ENCODE measurements around the gene SCD. TPM values are rescaled to one million over a fixed set of nuclear protein-coding genes. Genes with fewer than 3 reads are reported as not detected.

The SCD gene
- total and polyA plus RNA-seq, 2 experiments from 2014 or later, result 19.5 TPM

DNA sequence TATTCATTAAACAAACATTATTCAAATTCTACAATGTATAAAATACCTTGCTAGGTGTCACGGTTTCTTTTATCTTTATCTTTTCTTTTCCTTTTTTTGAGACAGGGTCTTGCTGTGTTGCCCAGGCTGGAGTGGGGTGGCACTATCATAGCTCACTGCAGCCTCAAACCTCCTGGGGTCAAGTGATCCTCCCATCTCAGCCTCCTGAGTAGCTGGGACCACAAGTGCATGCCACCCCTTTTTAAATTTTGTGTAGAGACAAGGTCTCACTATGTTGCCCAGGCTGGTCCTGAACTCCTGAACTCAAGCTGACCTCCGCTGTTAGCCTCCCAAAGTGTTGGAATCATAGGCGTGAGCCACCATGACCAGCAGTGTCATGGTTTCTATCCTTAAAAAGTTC lies 42.6 kb upstream of the SCD start:
- Histone ChIP-seq H3K9me3 (ENCODE audit: low read depth) (no peaks in the 10 kb centered on the region), H3K9ac (no peak overlapping the region), H3K27me3 (replicated peaks; ENCODE audit: insufficient read depth) (peaks cover 19% of the 10 kb centered on the region; the same call in 1 of the 2 replicates), H3F3A (ENCODE audit: insufficient read depth) (no peaks in the 10 kb centered on the region; the same call in 1 of the 2 replicates), H3K4me1 (ENCODE audit: insufficient read depth) (peaks cover 10% of the 10 kb centered on the region; the same call in 1 of the 2 replicates), H3K4me3 (no peak overlapping the region), H2AFZ (no peak overlapping the region), H3K4me2 (ENCODE audit: unreplicated experiment) (no peak overlapping the region), H4K20me1 (ENCODE audit: insufficient read depth) (no peaks in the 10 kb centered on the region), H3K9me2 (ENCODE audit: insufficient read depth) (no peaks in the 10 kb centered on the region), H3K27ac (no peak overlapping the region), H3K79me2 (ENCODE audit: insufficient read depth) (no peaks in the 10 kb centered on the region), H3K36me3 (ENCODE audit: low read depth) (no peaks in the 10 kb centered on the region)
- no peak for TF ChIP-seq EZH2 (IDR thresholded peaks at IDR 0.05; ENCODE audit: insufficient read depth, poor library complexity, severe bottlenecking)
- no peak for TF ChIP-seq EZH2phosphoT487 (IDR thresholded peaks at IDR 0.05; ENCODE audit: insufficient read depth, low read depth)
- no peak for DNase-seq
- 77 to 81% methylated on average over 3 of the region's 3 CpGs for WGBS, 2 experiments (ENCODE audit: low coverage in 1 of 2, low lambda C conversion rate in 2 of 2, missing lambda C conversion rate in 2 of 2)
- in situ Hi-C loops (cut with MboI), result no loop called here

- no peak overlapping the region for H3K9ac ChIP-seq
- no peak for TF ChIP-seq EZH2phosphoT487 (IDR thresholded peaks at IDR 0.05; ENCODE audit: insufficient read depth, low read depth)
- no peak for TF ChIP-seq EZH2 (IDR thresholded peaks at IDR 0.05; ENCODE audit: insufficient read depth, poor library complexity, severe bottlenecking)
- WGBS, 2 experiments (ENCODE audit: low coverage in 1 of 2, low lambda C conversion rate in 2 of 2, missing lambda C conversion rate in 2 of 2), result 81 to 82% methylated on average over 5 of the region's 5 CpGs
- no peaks in the 10 kb centered on the region for H3K79me2 ChIP-seq (ENCODE audit: insufficient read depth)
- H3K9me2 ChIP-seq (ENCODE audit: insufficient read depth), result no peaks in the 10 kb centered on the region
- H2AFZ ChIP-seq, result no peak overlapping the region
- in situ Hi-C loops (cut with MboI), result no loop called here
- H3K4me1 ChIP-seq (ENCODE audit: insufficient read depth), result peaks cover 10% of the 10 kb centered on the region; the same call in 1 of the 2 replicates
- DNase-seq, result no peak
- H3K4me2 ChIP-seq (ENCODE audit: unreplicated experiment), result no peak overlapping the region
- H4K20me1 ChIP-seq (ENCODE audit: insufficient read depth), result no peaks in the 10 kb centered on the region
- no peak overlapping the region for H3K4me3 ChIP-seq
- no peak overlapping the region for H3K27ac ChIP-seq
- H3K27me3 ChIP-seq (replicated peaks; ENCODE audit: insufficient read depth), result peaks cover 20% of the 10 kb centered on the region; the same call in 1 of the 2 replicates
- H3F3A ChIP-seq (ENCODE audit: insufficient read depth), result no peaks in the 10 kb centered on the region; the same call in 1 of the 2 replicates
- H3K9me3 ChIP-seq (ENCODE audit: low read depth), result no peaks in the 10 kb centered on the region
- H3K36me3 ChIP-seq (ENCODE audit: low read depth), result no peaks in the 10 kb centered on the region
Measured at GRCh38 chr10:100306861-100307260, 40.2 kb upstream of the SCD start.

GRCh38 chr10:100307684-100308083 lies 39.3 kb upstream of the SCD start:
- Histone ChIP-seq H3K9me3 (ENCODE audit: low read depth) (no peaks in the 10 kb centered on the region), H3K4me2 (ENCODE audit: unreplicated experiment) (no peak overlapping the region), H3F3A (ENCODE audit: insufficient read depth) (no peaks in the 10 kb centered on the region; the same call in 1 of the 2 replicates), H3K79me2 (ENCODE audit: insufficient read depth) (no peaks in the 10 kb centered on the region), H3K9ac (no peak overlapping the region), H3K4me1 (ENCODE audit: insufficient read depth) (peaks cover 10% of the 10 kb centered on the region; the same call in 1 of the 2 replicates), H3K36me3 (ENCODE audit: low read depth) (no peaks in the 10 kb centered on the region), H3K27ac (no peak overlapping the region), H4K20me1 (ENCODE audit: insufficient read depth) (no peaks in the 10 kb centered on the region), H3K4me3 (no peak overlapping the region), H3K9me2 (ENCODE audit: insufficient read depth) (no peaks in the 10 kb centered on the region), H3K27me3 (replicated peaks; ENCODE audit: insufficient read depth) (peaks cover 28% of the 10 kb centered on the region), H2AFZ (no peak overlapping the region)
- peak; percentile 87 for DNase-seq
- in situ Hi-C loops (cut with MboI), result no loop called here
- WGBS, 2 experiments (ENCODE audit: low coverage in 1 of 2, low lambda C conversion rate in 2 of 2, missing lambda C conversion rate in 2 of 2), result 23 to 26% methylated on average over 3 of the region's 3 CpGs
- TF ChIP-seq EZH2 (IDR thresholded peaks at IDR 0.05; ENCODE audit: insufficient read depth, poor library complexity, severe bottlenecking) (no peak), EZH2phosphoT487 (IDR thresholded peaks at IDR 0.05; ENCODE audit: insufficient read depth, low read depth) (no peak)

DNA sequence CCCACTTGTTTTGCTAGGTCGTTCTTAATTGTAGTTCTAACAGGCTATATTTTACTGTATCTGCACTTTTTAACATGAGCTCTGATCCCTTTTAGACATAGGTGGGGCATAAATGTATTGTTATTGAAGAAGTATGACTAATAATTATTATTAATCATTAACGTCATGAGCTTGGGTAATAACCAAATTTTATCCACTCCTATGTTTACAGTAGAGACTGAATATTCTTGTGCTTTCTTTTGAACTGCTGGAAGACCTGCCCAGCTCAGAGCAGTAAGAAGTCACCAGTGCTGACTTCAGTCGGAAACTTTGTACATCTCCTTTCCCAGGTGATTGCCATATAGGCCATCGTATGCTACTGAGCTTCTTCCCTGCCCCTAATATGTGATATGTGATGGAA lies 35.7 kb upstream of the SCD start:
- Histone ChIP-seq H3K9me3 (ENCODE audit: low read depth) (no peaks in the 10 kb centered on the region), H3K9me2 (ENCODE audit: insufficient read depth) (no peaks in the 10 kb centered on the region), H3K27me3 (replicated peaks; ENCODE audit: insufficient read depth) (peaks cover 32% of the 10 kb centered on the region), H3K79me2 (ENCODE audit: insufficient read depth) (no peaks in the 10 kb centered on the region), H3K9ac (no peak overlapping the region), H3K4me1 (ENCODE audit: insufficient read depth) (peaks cover 10% of the 10 kb centered on the region; the same call in 1 of the 2 replicates), H3F3A (ENCODE audit: insufficient read depth) (no peaks in the 10 kb centered on the region; the same call in 1 of the 2 replicates), H4K20me1 (ENCODE audit: insufficient read depth) (no peaks in the 10 kb centered on the region), H3K4me2 (ENCODE audit: unreplicated experiment) (no peak overlapping the region), H3K4me3 (no peak overlapping the region), H2AFZ (no peak overlapping the region), H3K27ac (no peak overlapping the region), H3K36me3 (ENCODE audit: low read depth) (no peaks in the 10 kb centered on the region)
- DNase-seq, result no peak
- TF ChIP-seq EZH2 (IDR thresholded peaks at IDR 0.05; ENCODE audit: insufficient read depth, poor library complexity, severe bottlenecking) (no peak), EZH2phosphoT487 (IDR thresholded peaks at IDR 0.05; ENCODE audit: insufficient read depth, low read depth) (no peak)
- in situ Hi-C loops (cut with MboI), result no loop called here
- WGBS, 2 experiments (ENCODE audit: low coverage in 1 of 2, low lambda C conversion rate in 2 of 2, missing lambda C conversion rate in 2 of 2), result 23 to 27% methylated on average over 4 of the region's 4 CpGs
